CD4-positive, alpha-beta T cell treated with Interleukin-1 beta for 1 hour (primary cell): ENCODE results near the gene FAM117A.
"Not testable (repeated sequence)": the region's sequence is repeated elsewhere in the genome, so short reads cannot be mapped to it uniquely, and the experiment has no call there.

Source experiments
- DNase-seq, 2 donors: peaks; one replicate each; pipeline ENCODE4 v3.0.0-alpha.2; 2020 to 2022

FAM117A gene

GRCh38 chr17:49762151-49762941 lies 1.6 kb downstream of the FAM117A start:
- no peak for DNase-seq

- DNase-seq = no peak
Measured at GRCh38 chr17:49760932-49761558, 2.9 kb downstream of the FAM117A start.

DNA sequence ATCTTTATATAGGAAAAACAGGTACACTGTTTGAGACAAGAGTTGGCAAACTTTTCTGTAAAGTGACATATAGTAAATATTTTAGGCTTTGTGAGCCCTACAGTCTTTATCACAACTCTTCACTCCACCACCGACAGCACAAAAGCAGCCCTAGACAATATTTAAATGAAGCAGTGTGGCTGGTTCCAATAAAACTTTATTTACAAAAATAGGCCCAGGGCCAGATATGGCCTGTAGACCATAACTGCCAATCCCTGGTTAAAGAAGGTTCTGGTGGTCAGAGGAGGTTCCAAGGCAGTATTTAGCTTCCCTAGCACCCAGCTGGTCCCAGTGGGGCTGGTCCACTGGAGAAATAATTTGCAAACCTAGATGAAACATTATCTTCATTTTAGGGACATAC lies 3.6 kb downstream of the FAM117A start:
- DNase-seq = no peak

GRCh38 chr17:49759203-49759602 lies 4.7 kb downstream of the FAM117A start:
- no peak for DNase-seq

GRCh38 chr17:49758464-49759010 lies 5.4 kb downstream of the FAM117A start:
- DNase-seq = not testable (repeated sequence)

- DNase-seq = no peak
Measured at GRCh38 chr17:49757151-49757777, 6.7 kb downstream of the FAM117A start.

DNA sequence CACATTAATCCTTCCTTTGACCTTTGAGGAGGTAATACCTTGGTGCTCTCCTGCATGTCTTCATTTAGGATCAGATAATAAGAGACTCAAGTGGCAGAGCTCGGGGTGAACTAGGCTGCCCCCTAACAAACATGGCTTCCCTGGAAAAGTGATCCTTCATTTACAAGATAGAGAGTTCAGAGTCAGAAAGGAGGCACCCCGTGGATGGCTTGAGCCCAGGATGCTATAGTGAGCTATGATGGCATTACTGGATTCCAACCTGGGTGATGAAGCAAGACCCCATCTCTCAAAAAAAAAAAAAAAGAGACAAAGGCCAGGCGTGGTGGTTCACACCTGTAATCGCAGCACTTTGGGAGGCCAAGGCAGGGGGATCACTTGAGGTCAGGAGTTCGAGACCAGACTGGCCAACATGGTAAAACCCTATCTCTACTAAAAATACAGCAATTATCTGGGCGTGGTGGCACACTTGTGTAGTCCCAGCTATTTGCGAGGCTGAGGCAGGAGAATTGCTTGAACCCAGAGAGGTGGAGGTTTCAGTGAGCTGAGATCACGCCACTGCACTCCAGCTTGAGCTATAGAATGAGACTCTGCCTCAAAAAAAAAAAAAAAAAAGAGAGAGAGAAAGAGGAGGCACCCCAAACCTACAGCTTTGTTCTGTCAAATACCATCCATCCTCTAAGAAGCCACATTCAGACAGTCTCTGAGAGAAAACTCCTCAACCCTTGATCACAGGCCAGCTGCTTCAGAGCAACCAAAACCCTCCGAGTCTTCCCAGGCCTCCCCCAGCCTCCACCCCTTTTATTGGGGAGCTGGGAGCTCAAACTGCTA lies 7.4 kb downstream of the FAM117A start:
- DNase-seq = no peak

DNA sequence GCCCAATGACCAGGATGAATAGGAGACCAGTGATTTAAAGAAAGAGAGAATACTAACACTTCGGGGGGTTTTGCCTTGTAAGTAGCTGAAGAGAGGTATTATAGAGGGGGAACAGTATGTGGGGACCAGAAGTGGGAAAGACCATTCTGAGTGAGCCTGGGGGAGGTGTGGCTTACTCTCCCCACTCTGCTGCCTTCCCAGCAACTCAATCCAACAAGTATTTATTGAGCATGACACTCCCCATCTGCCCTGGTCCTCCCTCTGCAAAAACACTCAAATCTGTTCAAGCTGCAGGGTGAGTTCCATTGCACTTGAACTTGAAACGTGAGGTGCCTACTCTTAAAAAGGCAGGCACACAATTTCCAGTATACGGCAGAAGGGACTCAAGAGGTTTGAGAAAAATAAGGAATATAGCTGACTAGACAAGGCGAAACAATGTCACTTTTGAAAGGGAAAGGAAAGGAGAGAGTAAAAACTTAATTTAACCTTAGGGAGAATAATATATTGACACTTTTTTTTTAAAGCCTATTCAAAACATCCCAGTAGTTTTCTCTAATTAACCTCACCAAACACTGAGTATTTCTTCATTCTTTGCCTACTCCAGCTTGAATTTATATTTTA lies 8.2 kb downstream of the FAM117A start:
- no peak for DNase-seq

DNA sequence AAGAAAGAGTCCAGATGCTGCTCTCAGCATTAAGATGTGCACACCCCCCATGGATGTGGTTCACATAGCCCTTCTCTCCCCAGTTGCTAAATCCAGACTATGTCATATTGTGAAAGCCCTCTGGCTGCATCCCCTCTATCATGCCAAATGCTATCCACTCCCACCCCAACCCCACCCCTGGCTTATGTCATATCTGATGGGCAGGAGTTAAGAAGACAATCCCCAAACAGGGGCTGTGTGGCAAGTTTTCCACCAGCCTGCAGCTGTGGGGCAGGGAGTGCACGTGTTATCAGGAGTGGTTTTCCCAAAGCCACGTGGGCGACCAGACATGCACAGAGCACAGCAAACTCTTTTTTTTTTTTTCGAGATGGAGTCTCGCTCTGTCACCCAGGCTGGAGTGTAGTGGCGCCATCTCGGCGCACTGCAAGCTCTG lies 10.0 kb downstream of the FAM117A start:
- DNase-seq = no peak

- DNase-seq = no peak
Measured at GRCh38 chr17:49752508-49752907, 11.4 kb downstream of the FAM117A start.

DNA sequence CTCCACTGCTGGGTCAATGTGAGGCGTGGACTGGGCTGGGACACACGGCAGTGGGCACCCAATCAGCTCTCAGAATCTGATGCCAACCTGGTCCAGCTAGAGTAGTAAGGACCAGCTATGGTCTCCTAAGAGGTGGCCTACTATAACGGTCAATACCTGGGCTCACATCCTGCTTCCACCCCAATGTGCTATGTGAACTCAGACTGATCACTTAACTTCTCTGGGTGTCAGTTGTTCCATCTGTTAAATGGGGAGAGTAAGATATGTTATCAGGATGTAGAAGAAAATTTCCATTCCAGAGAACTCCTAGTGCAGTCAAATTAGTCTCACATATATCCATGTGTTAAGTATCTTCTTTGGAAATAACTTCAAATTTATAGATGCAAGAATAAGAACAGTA lies 14.2 kb downstream of the FAM117A start:
- DNase-seq = no peak

DNA sequence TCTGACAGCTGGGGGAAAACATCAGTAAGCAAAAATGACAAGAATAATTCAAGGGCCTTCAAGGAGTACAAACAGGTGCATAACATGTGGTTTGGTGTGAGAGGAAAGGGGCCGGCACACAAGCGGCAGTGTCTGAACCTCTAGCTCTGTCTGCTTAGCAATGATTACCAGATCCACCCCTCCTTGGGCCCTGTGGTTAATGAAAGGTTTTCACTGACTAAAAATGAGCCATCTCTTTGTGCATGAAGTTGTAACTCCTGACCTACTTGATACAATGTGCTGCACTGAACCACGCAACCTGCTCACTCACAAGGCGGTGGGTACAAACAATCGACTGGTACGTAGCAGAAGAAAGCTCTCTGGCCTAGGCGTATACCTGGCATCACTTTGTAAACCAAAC lies 15.1 kb downstream of the FAM117A start:
- peak; percentile 57 to 74 for DNase-seq

DNA sequence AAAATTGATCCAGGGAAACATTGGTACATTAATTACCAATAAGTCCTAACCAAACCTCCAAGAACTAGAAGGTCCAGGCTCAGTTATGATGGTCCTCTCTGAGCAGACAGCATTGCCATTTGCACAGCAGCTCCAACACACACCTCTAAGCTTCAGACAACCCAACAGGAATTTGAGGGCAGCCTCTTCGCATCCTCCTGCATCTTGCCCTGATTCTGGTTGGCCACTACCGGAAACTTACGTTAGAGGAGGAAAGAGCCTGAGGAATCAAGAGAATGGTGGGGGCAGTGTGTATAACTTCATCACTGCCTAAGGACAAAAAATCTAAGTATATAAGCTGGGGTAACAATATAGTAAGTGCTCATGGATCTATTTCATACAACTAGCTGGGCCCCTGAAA lies 15.7 kb downstream of the FAM117A start:
- DNase-seq = peak in 1 of 2 donors; percentile 49

DNA sequence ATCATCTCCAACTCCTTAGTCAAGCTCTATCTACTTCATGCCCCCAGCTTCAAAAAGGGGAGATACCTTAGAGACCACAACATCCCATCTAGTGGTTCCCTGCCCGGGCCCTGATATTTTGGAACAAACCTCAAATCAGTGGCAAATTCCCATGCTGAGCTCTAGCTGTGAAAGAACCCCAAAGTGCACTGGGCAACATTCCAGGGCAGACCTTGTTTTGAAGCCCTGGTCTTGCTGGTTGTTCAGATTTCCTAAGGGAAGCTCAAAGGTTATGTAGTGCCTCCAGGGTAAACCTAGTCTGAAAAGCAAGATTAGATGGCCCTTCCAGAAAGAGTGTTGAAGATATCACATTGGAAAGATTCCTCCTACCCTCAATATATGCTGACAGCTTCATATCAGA lies 16.3 kb downstream of the FAM117A start:
- no peak for DNase-seq

GRCh38 chr17:49746791-49747490 lies 17.0 kb downstream of the FAM117A start:
- DNase-seq = peak; percentile 44 to 67

- no peak for DNase-seq
Measured at GRCh38 chr17:49745175-49746139, 18.5 kb downstream of the FAM117A start.

- no peak for DNase-seq
Measured at GRCh38 chr17:49742166-49742638, 21.7 kb downstream of the FAM117A start.

DNA sequence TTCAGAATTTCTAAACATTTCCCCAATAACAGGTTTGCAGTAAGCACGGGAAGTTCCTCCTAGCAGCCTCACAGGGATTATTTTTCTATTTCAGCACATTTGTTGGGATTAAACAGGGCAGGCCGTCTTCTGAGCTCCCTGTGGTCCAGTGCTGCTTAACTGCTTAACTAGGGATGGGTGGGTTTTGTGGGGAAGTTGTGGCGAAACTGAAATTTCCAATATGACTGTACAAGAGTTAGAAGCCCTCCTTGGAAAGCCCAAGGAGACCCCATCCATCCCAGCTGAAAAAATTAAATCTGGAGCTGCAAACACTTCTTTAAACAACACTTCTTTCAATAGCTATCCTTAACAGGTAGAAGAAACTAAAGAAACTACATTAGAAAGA lies 22.2 kb downstream of the FAM117A start:
- no peak for DNase-seq

- DNase-seq = peak in 1 of 2 donors; percentile 12
Measured at GRCh38 chr17:49741009-49741691, 22.8 kb downstream of the FAM117A start.
